HG02884 (cell line): Measurements from ENCODE around the gene RFLNA.

Experiments
- ATAC-seq: cut with Tn5 transposase; IDR thresholded peaks from one replicate; pipeline ENCODE4 v1.9.1; 2021; ENCODE audit warnings: mild to moderate bottlenecking, moderate library complexity; ENCODE audit not compliant: unreplicated experiment

Gene RFLNA

DNA sequence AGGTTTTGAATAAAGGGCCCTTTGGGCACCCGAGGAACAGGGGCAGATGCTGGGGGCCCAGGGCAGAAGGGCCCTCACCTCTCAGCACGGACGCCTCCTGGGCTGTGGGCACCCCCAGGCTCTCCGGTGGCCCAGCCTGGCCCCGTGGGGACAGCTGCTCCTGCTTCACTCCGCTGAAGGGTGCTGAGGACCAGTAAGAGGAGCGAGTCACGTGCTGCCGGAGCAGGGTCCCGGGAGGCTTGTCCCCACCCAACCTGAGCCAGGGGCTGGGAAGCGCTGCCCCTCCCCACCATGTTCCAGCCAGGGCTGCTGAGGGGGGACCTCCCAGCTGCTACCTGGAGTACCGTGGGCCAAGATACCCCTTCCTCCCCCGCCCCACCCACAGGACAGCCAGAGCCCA lies 59.5 kb downstream of the RFLNA start:
- no peak for ATAC-seq

DNA sequence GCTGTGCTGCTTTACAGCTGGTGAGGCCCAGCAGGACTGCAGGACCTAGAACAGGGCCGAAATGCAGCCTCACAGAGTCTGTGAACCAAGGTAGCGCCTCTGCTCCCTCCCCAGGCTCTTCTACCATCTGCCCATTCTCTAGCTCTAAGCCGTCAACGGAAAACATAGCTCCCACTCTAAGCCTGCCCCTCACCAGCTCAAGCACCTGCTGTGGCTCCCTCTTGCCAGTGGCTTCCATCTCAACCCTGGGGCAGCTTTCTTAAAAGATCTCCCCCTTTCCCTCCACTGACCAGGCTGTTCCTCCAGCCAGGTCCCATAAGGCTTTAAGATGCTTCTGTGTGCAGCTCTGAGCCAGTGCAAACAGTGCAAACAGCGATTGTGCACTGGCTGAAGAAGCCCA lies 61.3 kb downstream of the RFLNA start:
- ATAC-seq = no peak

GRCh38 chr12:124357616-124358015 lies 62.7 kb downstream of the RFLNA start:
- no peak for ATAC-seq

DNA sequence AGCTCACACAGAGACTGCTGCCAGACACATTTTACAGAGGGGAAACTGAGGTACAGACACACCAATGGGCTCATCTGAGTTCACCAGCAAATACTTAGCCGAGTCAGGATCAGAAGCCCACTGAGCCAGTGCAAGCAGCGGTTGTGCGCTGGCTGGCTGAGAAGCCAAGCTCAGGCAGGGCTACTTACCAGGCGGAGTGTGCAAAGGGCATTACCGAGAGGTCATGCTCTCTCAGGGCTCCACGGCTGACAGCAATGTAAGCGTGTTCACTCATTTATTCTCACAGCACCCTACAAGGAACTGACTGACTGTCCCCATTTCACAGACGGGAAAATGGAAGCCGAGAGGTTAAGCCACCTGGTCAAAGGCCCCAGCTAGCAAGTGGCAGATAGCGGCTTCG lies 63.7 kb downstream of the RFLNA start:
- no peak for ATAC-seq

DNA sequence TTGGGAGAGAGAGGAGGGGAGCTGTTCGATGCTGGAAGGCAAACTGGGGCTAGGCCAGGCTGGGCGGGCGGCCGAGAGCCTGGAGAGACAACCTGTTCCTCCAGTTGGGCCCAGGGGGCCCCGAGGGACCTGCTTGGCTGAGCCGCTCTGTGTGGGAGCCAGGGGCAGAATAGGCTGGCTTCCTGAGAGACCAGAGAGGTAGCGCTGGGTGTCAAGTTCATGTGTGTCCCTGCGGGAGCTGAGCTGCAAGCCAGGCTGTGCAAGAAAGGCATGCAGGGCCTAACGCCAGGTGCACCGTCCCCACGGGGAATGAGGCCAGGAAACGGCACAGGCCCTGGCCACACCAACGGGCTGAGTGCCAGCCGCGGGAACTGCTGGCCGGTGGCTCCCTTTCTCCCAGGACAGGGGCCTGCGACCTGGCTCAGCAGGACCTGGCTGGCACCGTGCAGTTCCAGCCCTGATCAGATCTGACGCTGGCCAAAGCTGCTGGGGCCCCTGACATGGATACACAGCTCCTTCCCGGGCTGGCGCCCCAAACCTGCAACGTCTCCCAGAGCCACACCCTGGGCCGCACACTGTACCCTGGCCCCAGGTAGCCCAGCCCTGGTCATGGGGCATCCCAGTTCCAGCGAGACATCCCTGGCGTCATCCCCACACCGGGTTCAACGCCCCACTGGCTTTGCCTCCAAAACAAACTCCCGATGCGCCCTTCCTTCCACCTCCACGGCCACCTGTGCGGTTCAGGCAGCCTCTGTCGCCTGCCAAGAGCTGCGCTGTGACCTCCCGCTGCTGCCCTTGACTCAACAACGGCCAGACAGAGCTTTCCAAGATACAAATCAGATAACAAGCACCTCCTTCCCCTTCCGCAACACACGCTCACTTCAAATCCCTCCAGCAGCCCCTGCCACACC lies 65.0 kb downstream of the RFLNA start:
- ATAC-seq = no peak

- no peak for ATAC-seq
These were observed 66.4 kb downstream of the RFLNA start for GRCh38 chr12:124361074-124361970.

DNA sequence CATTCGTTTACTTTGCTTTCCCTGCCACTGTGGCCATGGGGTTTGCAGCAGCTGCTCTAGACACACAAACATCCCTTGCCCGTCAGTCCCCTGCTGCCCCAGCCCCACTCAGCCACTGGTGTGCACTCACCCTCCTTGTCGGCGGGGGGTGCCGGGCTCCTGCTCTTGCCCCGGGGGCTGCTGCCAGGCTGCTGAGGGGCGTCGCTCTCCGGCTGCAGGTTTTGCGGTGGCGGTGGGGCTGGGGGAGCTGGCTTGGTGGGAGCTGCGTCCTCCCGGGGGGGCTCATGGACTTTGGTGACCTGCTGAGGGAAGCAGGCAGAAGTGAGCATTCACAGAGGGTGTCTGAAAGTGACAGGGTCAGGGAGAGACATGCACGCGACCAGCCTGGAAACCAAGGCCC lies 67.1 kb downstream of the RFLNA start:
- no peak for ATAC-seq

GRCh38 chr12:124363353-124363965 lies 68.6 kb downstream of the RFLNA start:
- ATAC-seq = no peak

GRCh38 chr12:124364543-124364942 lies 69.7 kb downstream of the RFLNA start:
- ATAC-seq = no peak
